Fibroblast of peridontal ligament (primary cell): ENCODE measurements around the gene ZFYVE26.

Experiments used
- DNase-seq: peaks from one replicate; pipeline ENCODE4 v3.0.0-alpha.2; 2010; ENCODE audit errors: extremely low read depth

Gene ZFYVE26

GRCh38 chr14:67815573-67816225 lies 691 bp downstream of the ZFYVE26 start:
- peak; percentile 57 for DNase-seq

GRCh38 chr14:67814821-67815220 lies 1.6 kb downstream of the ZFYVE26 start:
- no peak for DNase-seq

GRCh38 chr14:67806246-67806645 lies 10.1 kb downstream of the ZFYVE26 start:
- DNase-seq = peak; percentile 31

GRCh38 chr14:67800743-67801142 lies 15.6 kb downstream of the ZFYVE26 start:
- no peak for DNase-seq

- no peak for DNase-seq
These were observed 17.7 kb downstream of the ZFYVE26 start for GRCh38 chr14:67798731-67799130.

- DNase-seq = no peak
These were observed 28.7 kb downstream of the ZFYVE26 start for GRCh38 chr14:67787673-67788072.

- DNase-seq = no peak
These were observed 30.9 kb downstream of the ZFYVE26 start for GRCh38 chr14:67785270-67786109.

- DNase-seq = no peak
These were observed 32.1 kb downstream of the ZFYVE26 start for GRCh38 chr14:67784244-67784823.

GRCh38 chr14:67782090-67782489 lies 34.3 kb downstream of the ZFYVE26 start:
- no peak for DNase-seq

- no peak for DNase-seq
These were observed 37.6 kb downstream of the ZFYVE26 start for GRCh38 chr14:67778792-67779191.

- DNase-seq = no peak
These were observed 39.6 kb downstream of the ZFYVE26 start for GRCh38 chr14:67776653-67777322.

- no peak for DNase-seq
These were observed 42.5 kb downstream of the ZFYVE26 start for GRCh38 chr14:67773844-67774377.

GRCh38 chr14:67768219-67768618 lies 48.2 kb downstream of the ZFYVE26 start:
- no peak for DNase-seq

GRCh38 chr14:67766035-67766680 lies 50.2 kb downstream of the ZFYVE26 start:
- DNase-seq = no peak

- no peak for DNase-seq
These were observed 51.1 kb downstream of the ZFYVE26 start for GRCh38 chr14:67765192-67765834.

GRCh38 chr14:67764496-67764895 lies 51.9 kb downstream of the ZFYVE26 start:
- no peak for DNase-seq

GRCh38 chr14:67763158-67763822 lies 53.1 kb downstream of the ZFYVE26 start:
- no peak for DNase-seq

GRCh38 chr14:67762051-67762450 lies 54.3 kb downstream of the ZFYVE26 start:
- DNase-seq = no peak

- DNase-seq = no peak
These were observed 56.5 kb downstream of the ZFYVE26 start for GRCh38 chr14:67759916-67760315.

- DNase-seq = no peak
These were observed 59.2 kb downstream of the ZFYVE26 start for GRCh38 chr14:67757175-67757574.
